ENCODE data around the gene TUT1. TPM values are rescaled to one million over a fixed set of nuclear protein-coding genes. Genes with fewer than 3 reads are reported as not detected.

TUT1 gene
- total RNA-seq, 1 experiment from 2014 or later: 19.9 TPM

- DNase-seq (ENCODE audit: low read depth, low spot score) (no peak), ATAC-seq (no peak)
- no TSS peak for BruUV-seq (replicated peaks)
- intact Hi-C loops (cut with micrococcal nuclease; ENCODE audit: unreplicated experiment) (no loop called here), in situ Hi-C loops (cut with HindIII; ENCODE audit: low pct_unique_long_range_greater_than_20kb, low sequenced_read_pairs) (no loop called here)
- peak overlapping the region in 1 of 2 experiments; percentile 5; a peak in 1 of 4 replicates for H3K4me3 ChIP-seq (ENCODE audit: low read depth in 2 of 2, low read length in 2 of 2)
- POLR2A ChIA-PET: interaction anchor here (0.9 kb wide), 1 partner anchor 12 kb away, joined by 12 read pairs; no protein-coding TSS in a partner anchor
- no peaks in the 10 kb centered on the region for H3K27me3 ChIP-seq (ENCODE audit: control insufficient read depth, insufficient read depth, low read length)
- peak overlapping the region; percentile 94 for H3K27ac ChIP-seq (ENCODE audit: low read length)
- H3K36me3 ChIP-seq (ENCODE audit: control insufficient read depth, insufficient read depth, low read length): peaks cover 5% of the 10 kb centered on the region; the same call in 1 of the 2 replicates
- no peak for TF ChIP-seq TCF7L2 (IDR thresholded peaks at IDR 0.05; ENCODE audit: low read depth, low read length)
- TF ChIP-seq POLR2AphosphoS5 (IDR thresholded peaks at IDR 0.05; ENCODE audit: low read depth, low read length): no peak
- TF ChIP-seq SIN3A (IDR thresholded peaks at IDR 0.05; ENCODE audit: borderline replicate concordance, insufficient read depth, low read depth, low read length): no peak
- no peak for TF ChIP-seq REST (IDR thresholded peaks at IDR 0.05; ENCODE audit: insufficient read depth in 1 of 2, low read depth in 2 of 2, low read length in 1 of 2)
- no peak for TF ChIP-seq CTCF (IDR thresholded peaks at IDR 0.05)
- peaks cover 92% of the 10 kb centered on the region for H3K4me1 ChIP-seq (ENCODE audit: control insufficient read depth, insufficient read depth, low read length)
- CTCF ChIA-PET: interaction anchor here (0.5 to 1.6 kb wide), 3 partner anchors 12 to 245 kb away, joined by 3 to 6 read pairs (median 3); no protein-coding TSS in a partner anchor
- no peaks in the 10 kb centered on the region for H3K9me3 ChIP-seq (ENCODE audit: control insufficient read depth, insufficient read depth, low read depth, low read length)
Observed at GRCh38 chr11:62555464-62556107, 35.7 kb downstream of the TUT1 start.

DNA sequence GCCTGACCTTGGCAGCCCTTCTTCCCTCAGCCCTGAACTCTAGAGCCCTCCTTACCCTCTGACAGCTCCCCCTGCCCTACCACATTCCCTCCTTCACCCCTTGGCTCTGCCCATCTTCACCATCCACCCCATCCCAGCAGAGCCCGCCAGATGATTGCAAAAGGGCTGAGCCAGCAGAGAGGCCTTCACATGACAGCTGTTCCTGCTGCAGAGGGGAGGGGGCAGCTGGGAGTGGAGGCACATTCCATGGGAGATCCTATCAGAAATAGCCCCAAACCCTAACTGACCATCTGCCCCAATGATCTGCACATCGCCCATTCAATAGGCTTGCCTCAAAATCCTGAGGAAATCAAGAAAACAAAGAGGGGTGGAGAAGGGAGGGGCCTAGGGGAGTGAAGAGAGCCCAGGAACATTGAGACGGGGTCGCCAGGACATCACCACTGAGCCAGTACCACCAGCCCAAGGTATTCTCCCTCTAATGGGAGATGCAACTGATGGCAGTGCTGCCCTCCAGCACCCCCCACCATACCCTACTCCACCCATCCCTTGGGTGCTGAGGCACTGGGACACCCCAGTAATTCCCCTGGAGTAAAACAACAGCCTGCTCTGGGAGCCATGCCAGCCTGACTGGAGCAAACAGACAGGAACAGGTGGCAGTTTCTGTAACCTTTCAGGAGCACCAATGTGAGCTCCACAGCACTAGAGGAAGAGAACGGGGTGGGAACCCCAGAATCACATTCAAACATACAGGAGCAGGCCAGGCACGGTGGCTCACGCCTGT lies 36.7 kb downstream of the TUT1 start:
- BruUV-seq (replicated peaks): no TSS peak
- no peaks in the 10 kb centered on the region for H3K9me3 ChIP-seq (ENCODE audit: control insufficient read depth, insufficient read depth, low read depth, low read length)
- no peaks in the 10 kb centered on the region for H3K27me3 ChIP-seq (ENCODE audit: control insufficient read depth, insufficient read depth, low read length)
- CTCF ChIA-PET: interaction anchor here (0.7 to 1.6 kb wide), 2 partner anchors 11 to 130 kb away, joined by 6 read pairs; no protein-coding TSS in a partner anchor
- H3K4me1 ChIP-seq (ENCODE audit: control insufficient read depth, insufficient read depth, low read length): peaks cover 91% of the 10 kb centered on the region
- H3K36me3 ChIP-seq (ENCODE audit: control insufficient read depth, insufficient read depth, low read length): peaks cover 5% of the 10 kb centered on the region; the same call in 1 of the 2 replicates
- DNase-seq (ENCODE audit: low read depth, low spot score): no peak
- peak overlapping the region; percentile 94 for H3K27ac ChIP-seq (ENCODE audit: low read length)
- TF ChIP-seq CTCF (IDR thresholded peaks at IDR 0.05): no peak
- POLR2A ChIA-PET: interaction anchor here (1.0 kb wide), 1 partner anchor 114 kb away, joined by 3 read pairs; no protein-coding TSS in a partner anchor
- intact Hi-C loops (cut with micrococcal nuclease; ENCODE audit: unreplicated experiment): no loop called here
- ATAC-seq: no peak
- in situ Hi-C loops (cut with HindIII; ENCODE audit: low pct_unique_long_range_greater_than_20kb, low sequenced_read_pairs): no loop called here
- H3K4me3 ChIP-seq (ENCODE audit: low read depth in 2 of 2, low read length in 2 of 2): peak overlapping the region in 1 of 2 experiments; percentile 47; a peak in 1 of 4 replicates

All from Panc1 (cell line).